ENCODE results near the gene GPR63.

Gene GPR63

GRCh38 chr6:96749891-96750290 lies 87.4 kb downstream of the GPR63 start:
- no peak for DNase-seq

Data from CD4-positive, alpha-beta T cell treated with Interferon alpha-2 for 1 hour (primary cell).